Ectodermal cell (in vitro differentiated cells): ENCODE data around the gene RAB5IF.

Source experiments
- H3K27ac ChIP-seq: 2 replicates; pipeline ENCODE4 v1.7.0; 2013; ENCODE audit warnings: mild to moderate bottlenecking, low read depth, low read length; ENCODE audit not compliant: insufficient read depth, poor library complexity, severe bottlenecking
- H3K27me3 ChIP-seq: 2 replicates; pipeline ENCODE4 v1.7.0; 2013; ENCODE audit warnings: mild to moderate bottlenecking, low read length; ENCODE audit not compliant: insufficient read depth, control insufficient read depth, poor library complexity, severe bottlenecking
- H3K36me3 ChIP-seq: one replicate; pipeline ENCODE4 v1.7.0; 2013; ENCODE audit warnings: low read length; ENCODE audit not compliant: control insufficient read depth, insufficient read depth
- H3K4me1 ChIP-seq: one replicate; pipeline ENCODE4 v1.7.0; 2013; ENCODE audit warnings: low read length; ENCODE audit not compliant: control insufficient read depth, insufficient read depth
- H3K4me3 ChIP-seq: 2 replicates; pipeline ENCODE4 v1.7.0; 2013; ENCODE audit warnings: low read depth, low read length, control low read depth; ENCODE audit not compliant: insufficient read depth
- H3K9me3 ChIP-seq: 2 replicates; pipeline ENCODE4 v1.7.0; 2013; ENCODE audit warnings: mild to moderate bottlenecking, low read length, moderate library complexity; ENCODE audit not compliant: control insufficient read depth
- WGBS, 2 experiments: methylation state at CpG; one replicate each; pipeline ENCODE4 v1.1.7; 2013; ENCODE audit warnings: missing lambda C conversion rate in 2 of 2; 5-methylcytosine and 5-hydroxymethylcytosine counted together

Gene RAB5IF

DNA sequence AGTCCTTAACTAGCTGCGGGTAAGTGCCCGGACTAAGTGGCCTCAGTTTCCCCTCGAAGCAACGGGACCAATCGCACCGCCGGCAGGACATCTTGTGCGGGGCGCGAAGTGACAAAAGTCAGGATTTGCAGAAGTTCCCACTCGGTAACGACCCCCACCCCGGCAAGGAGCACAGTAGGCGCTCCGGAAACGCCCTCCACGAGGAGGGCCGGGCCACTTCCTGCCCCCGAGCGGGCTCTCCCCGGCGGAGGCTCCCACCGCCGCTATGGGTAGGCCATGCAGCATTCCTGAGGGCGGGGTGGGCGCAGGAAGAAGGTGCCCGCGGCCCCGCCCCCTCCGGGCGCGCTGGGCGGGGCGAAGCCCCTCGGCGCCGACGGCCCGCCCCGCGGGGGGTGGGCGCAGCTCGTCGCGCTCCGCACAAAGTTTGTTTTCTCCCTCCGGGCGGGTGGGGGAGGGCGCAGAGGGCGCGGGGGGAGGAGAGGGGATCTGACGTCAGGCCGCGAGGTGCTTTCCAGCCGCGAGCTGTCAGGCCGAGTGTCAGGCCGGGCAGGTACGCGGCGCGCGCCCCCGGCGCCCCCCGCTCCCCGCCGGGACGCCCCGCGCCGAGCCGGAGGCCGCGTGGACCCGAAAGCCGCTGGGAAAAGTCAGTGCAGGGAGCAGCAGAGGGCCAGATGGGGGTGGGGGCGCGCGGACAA lies 32.3 kb upstream of the RAB5IF start, which contains the start of gene TGIF2:
TSS of gene TGIF2 (plus strand) at position 495 of the 695 bp plus-strand sequence. CDS start 5,178 bp downstream, outside the sequence.
- H3K36me3 ChIP-seq, result no peaks in the 10 kb centered on the region
- H3K27ac ChIP-seq, result peak within 1 kb of the TSS; percentile 87
- H3K9me3 ChIP-seq, result no peaks in the 10 kb centered on the region
- H3K4me1 ChIP-seq, result peaks cover 14% of the 10 kb centered on the region
- H3K4me3 ChIP-seq, result peak within 1 kb of the TSS; percentile 94
- peaks cover 3% of the 10 kb centered on the region for H3K27me3 ChIP-seq
- WGBS, 2 experiments, result 1% methylated on average over 80 of the region's 80 CpGs

GRCh38 chr20:36573798-36574365 lies 31.7 kb upstream of the RAB5IF start:
- peaks cover 14% of the 10 kb centered on the region for H3K4me1 ChIP-seq
- peak overlapping the region; percentile 87 for H3K27ac ChIP-seq

DNA sequence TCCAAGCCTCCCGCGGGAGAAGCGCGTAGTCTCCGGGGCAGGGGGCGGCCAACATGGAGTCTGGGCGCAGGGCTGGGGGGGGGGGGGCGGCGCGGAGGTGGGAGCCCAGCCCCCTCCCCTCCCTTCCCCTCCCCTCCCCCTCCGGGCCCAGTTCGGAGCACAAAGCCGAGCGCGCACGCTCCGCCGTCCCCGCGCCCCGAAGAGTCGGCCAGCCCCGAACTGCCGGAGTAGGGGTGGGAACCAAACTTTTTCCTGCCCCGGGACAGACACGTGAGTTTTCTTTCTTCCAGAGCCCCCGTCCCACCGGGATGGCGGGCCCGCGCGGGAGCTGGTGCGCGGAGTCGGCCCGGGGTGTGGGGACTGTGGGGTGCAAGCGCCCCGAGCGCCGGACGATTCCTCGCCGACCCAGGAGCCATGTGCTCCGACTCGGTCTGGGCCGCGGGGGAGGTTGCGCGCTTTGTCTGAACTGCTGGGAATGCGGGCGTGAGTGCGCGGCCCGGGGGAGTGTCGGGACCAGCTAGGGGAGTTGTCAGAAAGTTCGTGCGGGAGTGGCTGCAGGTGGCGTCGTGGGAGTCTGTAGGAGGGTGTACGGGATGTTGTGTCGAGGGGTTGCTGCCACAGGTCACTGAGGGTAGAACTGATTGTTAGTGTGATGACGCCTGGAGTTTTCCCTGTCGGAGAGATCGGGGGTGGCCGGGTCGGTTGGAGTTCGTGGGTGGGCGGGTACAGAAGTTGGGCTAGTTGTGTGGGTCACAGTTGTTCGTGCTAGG lies 31.0 kb upstream of the RAB5IF start:
- H3K27me3 ChIP-seq, result peaks cover 3% of the 10 kb centered on the region
- no peaks in the 10 kb centered on the region for H3K9me3 ChIP-seq
- H3K36me3 ChIP-seq, result peaks cover 9% of the 10 kb centered on the region
- WGBS, 2 experiments, result 0 to 1% methylated on average over 59 to 64 of the region's 69 CpGs
- peaks cover 14% of the 10 kb centered on the region for H3K4me1 ChIP-seq
- peak overlapping the region; percentile 87 for H3K27ac ChIP-seq
- peak overlapping the region; percentile 94 for H3K4me3 ChIP-seq

More at GRCh38 chr20:36573798-36574365, 31.7 kb upstream of the RAB5IF start:
- WGBS, 2 experiments, result 1% methylated on average over 53 of the region's 53 CpGs
- peaks cover 3% of the 10 kb centered on the region for H3K27me3 ChIP-seq
- peaks cover 5% of the 10 kb centered on the region for H3K36me3 ChIP-seq
- H3K4me3 ChIP-seq, result peak overlapping the region; percentile 94
- H3K9me3 ChIP-seq, result no peaks in the 10 kb centered on the region

- peaks cover 14% of the 10 kb centered on the region for H3K4me1 ChIP-seq
- no peaks in the 10 kb centered on the region for H3K9me3 ChIP-seq
- H3K27me3 ChIP-seq, result peaks cover 3% of the 10 kb centered on the region
- WGBS, 2 experiments, result 89 to 90% methylated on average over 1 of the region's 1 CpG
- H3K4me3 ChIP-seq, result no peak overlapping the region
- peaks cover 21% of the 10 kb centered on the region for H3K36me3 ChIP-seq
- no peak overlapping the region for H3K27ac ChIP-seq
Observed at GRCh38 chr20:36576081-36576445, 29.5 kb upstream of the RAB5IF start.

- H3K27me3 ChIP-seq, result no peaks in the 10 kb centered on the region
- H3K27ac ChIP-seq, result no peak overlapping the region
- H3K4me1 ChIP-seq, result no peaks in the 10 kb centered on the region
- WGBS, 2 experiments, result 97% methylated on average over 15 of the region's 15 CpGs
- peaks cover 23% of the 10 kb centered on the region for H3K36me3 ChIP-seq
- H3K4me3 ChIP-seq, result no peak overlapping the region
- no peaks in the 10 kb centered on the region for H3K9me3 ChIP-seq
Observed at GRCh38 chr20:36578356-36579041, 27.1 kb upstream of the RAB5IF start.

DNA sequence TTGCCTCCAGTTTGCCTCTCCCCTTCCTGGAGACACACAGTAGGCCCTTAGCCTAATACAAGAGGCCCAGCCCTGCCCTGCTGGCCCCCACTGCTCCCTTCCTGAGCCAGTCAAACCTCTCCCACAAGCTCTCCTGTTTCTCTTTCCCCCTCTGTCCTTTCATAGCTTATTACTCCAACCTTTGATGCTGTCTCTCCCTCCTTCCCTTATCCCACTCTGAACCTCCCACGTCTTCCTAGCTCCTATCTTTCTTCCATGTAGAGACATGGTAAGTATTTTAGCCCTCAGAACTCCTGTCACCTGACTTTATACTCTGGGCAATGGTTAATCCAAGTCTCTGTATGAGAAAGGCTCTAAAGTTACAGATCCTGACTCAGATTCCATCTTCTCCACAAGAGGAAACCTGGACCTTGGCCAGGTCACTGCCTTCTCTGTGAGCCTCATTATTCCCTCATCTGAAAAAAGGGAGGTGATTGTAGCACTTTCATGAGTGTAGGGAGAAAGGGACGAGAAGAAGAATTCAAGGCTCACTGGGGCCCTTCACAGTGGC lies 25.5 kb upstream of the RAB5IF start:
- H3K36me3 ChIP-seq, result peaks cover 23% of the 10 kb centered on the region
- WGBS, 2 experiments, result 89 to 90% methylated on average over 2 of the region's 2 CpGs
- H3K27ac ChIP-seq, result no peak overlapping the region

DNA sequence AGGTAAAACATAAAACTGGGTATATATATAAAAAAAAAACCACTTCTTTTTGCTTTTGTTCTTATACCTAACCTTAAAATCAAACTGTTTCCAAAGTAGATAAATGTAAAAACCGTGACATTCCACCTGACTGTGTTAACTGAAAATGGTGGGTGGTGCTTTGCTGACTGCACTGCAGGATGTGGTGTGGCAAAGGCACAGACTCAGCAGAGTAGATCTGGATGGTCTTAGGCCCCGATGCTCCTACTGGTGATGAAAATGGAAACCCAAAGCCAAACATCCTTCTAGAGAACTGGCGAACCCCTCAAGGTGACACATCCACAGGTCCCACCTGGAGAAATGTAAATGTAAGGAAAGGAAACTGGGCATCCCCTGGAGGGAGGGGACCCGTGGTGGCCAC lies 23.3 kb upstream of the RAB5IF start:
- H3K27me3 ChIP-seq, result no peaks in the 10 kb centered on the region
- H3K36me3 ChIP-seq, result peaks cover 23% of the 10 kb centered on the region
- 89 to 92% methylated on average over 4 of the region's 4 CpGs for WGBS, 2 experiments
- peaks cover 6% of the 10 kb centered on the region for H3K4me1 ChIP-seq
- H3K27ac ChIP-seq, result no peak overlapping the region
- H3K4me3 ChIP-seq, result no peak overlapping the region
- H3K9me3 ChIP-seq, result no peaks in the 10 kb centered on the region

More for the DNA sequence above, 25.5 kb upstream of the RAB5IF start:
- no peaks in the 10 kb centered on the region for H3K9me3 ChIP-seq
- H3K27me3 ChIP-seq, result no peaks in the 10 kb centered on the region
- H3K4me3 ChIP-seq, result no peak overlapping the region
- no peaks in the 10 kb centered on the region for H3K4me1 ChIP-seq

GRCh38 chr20:36582821-36583220 lies 22.8 kb upstream of the RAB5IF start:
- WGBS, 2 experiments, result 91 to 94% methylated on average over 4 of the region's 4 CpGs

DNA sequence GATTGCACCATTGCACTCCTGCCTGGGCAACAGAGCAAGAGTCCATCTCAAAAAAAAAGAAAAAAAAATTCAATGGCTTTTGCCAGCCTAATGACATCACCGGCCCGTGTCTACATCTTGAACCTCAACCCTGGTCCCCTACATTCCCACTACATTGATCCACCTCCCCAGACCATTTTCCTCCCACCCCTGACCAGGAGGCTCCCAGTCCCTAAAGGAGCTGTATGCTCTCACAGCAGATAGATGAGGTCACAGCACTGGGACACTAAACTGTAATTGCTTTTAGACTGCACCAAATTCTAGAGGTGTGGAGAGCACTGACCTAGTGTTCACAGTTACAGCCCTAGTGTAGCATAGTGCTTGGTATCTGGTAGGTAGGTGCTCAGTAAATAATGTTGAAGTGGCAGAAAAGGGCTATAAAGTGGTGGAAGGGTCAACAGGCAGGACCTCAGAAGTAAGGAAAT lies 21.5 kb upstream of the RAB5IF start:
- H3K36me3 ChIP-seq, result peaks cover 17% of the 10 kb centered on the region
- no peak overlapping the region for H3K27ac ChIP-seq

More at GRCh38 chr20:36582821-36583220, 22.8 kb upstream of the RAB5IF start:
- Histone ChIP-seq H3K4me1 (peaks cover 6% of the 10 kb centered on the region), H3K36me3 (peaks cover 23% of the 10 kb centered on the region), H3K9me3 (no peaks in the 10 kb centered on the region), H3K27ac (no peak overlapping the region), H3K4me3 (no peak overlapping the region), H3K27me3 (no peaks in the 10 kb centered on the region)

More for the DNA sequence above, 21.5 kb upstream of the RAB5IF start:
- Histone ChIP-seq H3K9me3 (no peaks in the 10 kb centered on the region), H3K4me1 (peaks cover 6% of the 10 kb centered on the region), H3K27me3 (no peaks in the 10 kb centered on the region), H3K4me3 (no peak overlapping the region)
- 95 to 98% methylated on average over 2 of the region's 2 CpGs for WGBS, 2 experiments
